GM12878 (cell line): ENCODE measurements around the gene PHC2. TPM values are rescaled to one million over a fixed set of nuclear protein-coding genes. Genes with fewer than 3 reads are reported as not detected.

ENCODE experiments used
- ATAC-seq: fragments of 200-7000 bp; cut with Tn5 transposase; 3 replicates; pipeline ENCODE4 v1.9.1; 2020; ENCODE audit warnings: mild to moderate bottlenecking, moderate library complexity
- BruUV-seq: library from RNA; stranded (reverse); fragments of 400-500 nt; replicated peaks from 2 replicates; lab custom pipeline; 2021; lab: Mats Ljungman, UMichigan
- CTCF ChIA-PET: fragments of 300-600 bp; sonication (Branson Sonifier 250); formaldehyde crosslinking; extraction: SDS; loops from one replicate; lab custom pipeline; 2021; ENCODE audit warnings: inconsistent platforms; lab: Yijun Ruan, JAX
- POLR2A ChIA-PET: fragments of 350-600 bp; formaldehyde crosslinking; extraction: SDS; loops from one replicate; lab custom pipeline; 2021; ENCODE audit warnings: inconsistent platforms; lab: Charles Lee
- RAD21 ChIA-PET: fragments of 300-600 bp; sonication (Branson Sonifier 250); formaldehyde crosslinking; loops from one replicate; lab custom pipeline; 2023; ENCODE audit warnings: antibody characterized with exemption; ENCODE audit not compliant: unreplicated experiment; lab: Charles Lee
- SMC1A ChIA-PET: fragments of 300-600 bp; sonication (Branson Sonifier 250); formaldehyde crosslinking; loops from one replicate; lab custom pipeline; 2023; ENCODE audit not compliant: unreplicated experiment, uncharacterized antibody; lab: Charles Lee
- DNase-seq: peaks from one replicate; pipeline ENCODE4 v3.0.0-alpha.2; 2011; ENCODE audit warnings: low read depth, low spot score
- FAIRE-seq: peaks from 3 replicates; lab custom pipeline; 2011; peaks lifted over from hg19 to GRCh38; lab: Jason Lieb, UNC
- H2AFZ ChIP-seq: 2 replicates; pipeline ENCODE4 v1.6.0; 2011; ENCODE audit warnings: low read depth, low read length, control low read depth; ENCODE audit not compliant: control insufficient read depth
- H3K27ac ChIP-seq: 2 replicates; pipeline ENCODE4 v1.5.1; 2011; ENCODE audit warnings: control low read depth; ENCODE audit not compliant: control insufficient read depth, insufficient read depth
- H3K27me3 ChIP-seq, 2 experiments: replicated peaks in 1 of 2; 2 replicates each; pipeline versions ENCODE4 v1.6.0 to v1.6.1; 2011; ENCODE audit warnings: low read length in 1 of 2; ENCODE audit not compliant: control insufficient read depth in 2 of 2, insufficient read depth in 2 of 2
- H3K36me3 ChIP-seq, 2 experiments: 2 replicates each; pipeline ENCODE4 v1.5.1; 2011; ENCODE audit warnings: low read length in 1 of 2; ENCODE audit not compliant: control insufficient read depth in 2 of 2, insufficient read depth in 2 of 2
- H3K4me1 ChIP-seq: 2 replicates; pipeline ENCODE4 v1.6.1; 2011; ENCODE audit warnings: mild to moderate bottlenecking, low read length, moderate library complexity, mixed read lengths; ENCODE audit not compliant: control insufficient read depth, insufficient read depth
- H3K4me2 ChIP-seq: 2 replicates; pipeline ENCODE4 v1.6.0; 2011; ENCODE audit warnings: control low read depth; ENCODE audit not compliant: control insufficient read depth, insufficient read depth
- H3K4me3 ChIP-seq: fragments of 200-600 bp; sonication (generic); 2 replicates; pipeline ENCODE4 v1.5.1; 2016
- H3K79me2 ChIP-seq: 2 replicates; pipeline ENCODE4 v1.6.0; 2011; ENCODE audit warnings: low read length; ENCODE audit not compliant: control insufficient read depth, insufficient read depth
- H3K9ac ChIP-seq: 2 replicates; pipeline ENCODE4 v1.8.0; 2011; ENCODE audit warnings: low read length, control low read depth, mixed read lengths; ENCODE audit not compliant: control insufficient read depth, insufficient read depth
- H3K9me3 ChIP-seq: replicated peaks from 3 replicates; pipeline ENCODE4 v1.5.1; 2011; ENCODE audit warnings: mild to moderate bottlenecking, low read length; ENCODE audit not compliant: control insufficient read depth, insufficient read depth
- H4K20me1 ChIP-seq: 2 replicates; pipeline ENCODE4 v1.6.0; 2011; ENCODE audit not compliant: control insufficient read depth, insufficient read depth
- ATF3 ChIP-seq: IDR thresholded peaks from 2 replicates; pipeline ENCODE4 v1.6.1; 2011; ENCODE audit warnings: low read depth, mild to moderate bottlenecking, low read length, moderate library complexity, borderline replicate concordance; ENCODE audit errors: extremely low read depth
- DPF2 ChIP-seq: fragments of 450-650 bp; IDR thresholded peaks from 2 replicates; pipeline ENCODE4 v1.6.1; 2017; ENCODE audit warnings: mild to moderate bottlenecking
- EED ChIP-seq: sonication (generic); IDR thresholded peaks from 2 replicates; pipeline ENCODE4 v1.6.1; 2016; ENCODE audit warnings: antibody characterized with exemption, low read depth
- ESRRA ChIP-seq: IDR thresholded peaks from 2 replicates; pipeline ENCODE4 v1.6.1; 2012; ENCODE audit warnings: mild to moderate bottlenecking, low read length, improper control_type of control experiment
- IKZF2 ChIP-seq, 2 experiments: fragments of 450-650 bp; IDR thresholded peaks; 2 replicates each; pipeline ENCODE4 v1.6.1; 2017; ENCODE audit warnings: mild to moderate bottlenecking in 2 of 2, moderate library complexity in 2 of 2
- SP1 ChIP-seq: IDR thresholded peaks from one replicate; pipeline ENCODE4 v1.6.1; 2011; ENCODE audit warnings: low read depth, low read length
- SUZ12 ChIP-seq: fragments of 200-600 bp; sonication (generic); IDR thresholded peaks from one replicate; pipeline ENCODE4 v1.6.1; 2018; ENCODE audit warnings: antibody characterized with exemption, mild to moderate bottlenecking; ENCODE audit not compliant: unreplicated experiment
- ZBED1 ChIP-seq: IDR thresholded peaks from 2 replicates; pipeline ENCODE4 v1.6.1; 2016; ENCODE audit warnings: borderline replicate concordance
- ZNF592 ChIP-seq: fragments of 450-650 bp; IDR thresholded peaks from 2 replicates; pipeline ENCODE4 v1.6.1; 2017; ENCODE audit warnings: mild to moderate bottlenecking, moderate library complexity
- WGBS: methylation state at CpG from one replicate; pipeline ENCODE4 v1.1.6; 2016; ENCODE audit warnings: low lambda C conversion rate; ENCODE audit not compliant: insufficient replicate concordance, insufficient coverage; ENCODE audit errors: missing lambda C conversion rate; 5-methylcytosine and 5-hydroxymethylcytosine counted together
- in situ Hi-C: fragments of 300-500 bp; cut with MboI; formaldehyde crosslinking; loops from 9 replicates; pipeline ENCODE4 v1.14.3; 2018; ENCODE audit warnings: mixed read lengths
- intact Hi-C: fragments of 100-400 bp; cut with micrococcal nuclease; formaldehyde crosslinking; loops from one replicate; pipeline ENCODE4 v1.14.2; 2022; ENCODE audit not compliant: unreplicated experiment
- polyA plus RNA-seq, 11 experiments: library from polyadenylated mRNA; depleted of rRNA in 4 of 11; unstranded in 6 of 11; stranded (reverse) in 5 of 11; fragments of >200 nt; fragmentation: Nextera tagmentation in 4 of 11; fragmentation: Illumina TruSeq in 1 of 11; extraction: Ambion mirVana in 4 of 11; extraction: Trizol in 1 of 11; gene quantifications; 1 replicate in 1 of 11; 2 replicates in 10 of 11; pipeline versions ENCODE4 v1.2.1 to v1.2.3, GENCODE V29; 2011 to 2016; ENCODE audit warnings: inconsistent platforms in 2 of 11, missing spikeins in 2 of 11, low read depth in 1 of 11
- total RNA-seq, 4 experiments: library from RNA; depleted of rRNA in 3 of 4; stranded (reverse); fragments of >200 nt in 3 of 4; fragmentation: Illumina TruSeq in 1 of 4; extraction: Trizol in 1 of 4; gene quantifications; 2 replicates each; pipeline versions ENCODE4 v1.2.1 to v1.2.3, GENCODE V29; 2013 to 2021

The PHC2 gene
- total and polyA plus RNA-seq, 10 of the 15 experiments (the other 5 are each of a cell fraction or from before 2014, with no cell fraction given), result 2.0 to 35.9 (median 16.4) TPM

DNA sequence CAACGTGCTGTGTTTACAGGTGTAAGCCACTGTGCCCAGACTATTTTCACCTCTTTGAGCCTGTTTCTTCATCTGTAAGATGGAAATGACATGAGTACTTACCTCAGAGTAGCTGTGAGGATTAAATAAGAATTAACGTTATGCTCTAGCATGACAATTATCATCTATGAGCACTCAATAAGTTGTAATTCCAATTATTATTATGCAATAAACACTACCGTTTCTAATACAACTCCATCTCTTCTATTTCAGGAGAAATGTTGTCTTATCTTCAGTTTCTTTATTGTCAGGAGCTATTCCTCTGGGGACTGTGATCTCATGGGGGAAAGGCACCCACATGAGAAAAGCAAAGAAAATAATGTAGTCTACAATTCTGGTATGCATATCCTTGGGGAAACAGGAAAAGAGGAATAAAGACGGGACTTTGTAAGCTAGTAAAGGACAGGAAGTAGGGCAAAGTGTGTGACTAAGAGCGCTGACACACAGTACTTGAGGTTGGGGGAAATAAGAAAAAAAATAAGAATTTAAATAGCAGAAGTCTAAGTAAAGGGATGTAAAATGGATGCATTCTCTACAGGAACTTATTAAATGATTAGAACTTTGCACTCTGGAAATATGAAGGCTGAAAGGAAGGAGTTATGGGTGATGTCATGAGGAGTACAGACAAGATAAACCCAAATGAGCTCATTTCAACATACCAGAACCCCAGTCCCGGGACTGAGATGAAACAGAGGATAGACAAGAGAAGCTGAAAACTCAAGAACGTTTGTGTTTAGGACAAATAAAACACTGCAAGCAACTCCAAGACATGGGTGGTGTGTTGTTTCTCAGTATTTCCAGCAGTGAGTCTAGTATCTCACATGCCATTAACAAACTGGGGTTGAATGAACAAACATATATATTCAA lies 9.8 kb downstream of the PHC2 start:
- no peak overlapping the region for H3K4me2 ChIP-seq
- no peak for TF ChIP-seq ATF3
- TF ChIP-seq IKZF2 (IDR thresholded peaks at IDR 0.05), result no peak
- peaks cover 7% of the 10 kb centered on the region for H3K4me1 ChIP-seq
- no peak for DNase-seq
- ChIA-PET CTCF (interaction anchor here (0.5 to 2.0 kb wide), 2 partner anchors 126 to 212 kb away, joined by 3 to 8 read pairs; no protein-coding TSS in a partner anchor), SMC1A (interaction anchor here (1.0 to 1.5 kb wide), 2 partner anchors 29 to 35 kb away, joined by 3 to 4 read pairs; no protein-coding TSS in a partner anchor), POLR2A (no interaction called here), RAD21 (no interaction called here)
- intact Hi-C loops, result no loop called here
- FAIRE-seq, result no peak
- in situ Hi-C loops, result no loop called here
- no peak for ATAC-seq
- H3K9ac ChIP-seq, result no peak overlapping the region
- 21% methylated on average over 7 of the region's 7 CpGs for WGBS
- H3K36me3 ChIP-seq, result no peaks in the 10 kb centered on the region
- no TSS peak for BruUV-seq
- 0 out of 4 replicates have a peak, but pooled peaks cover 0 to 1% of the 10 kb centered on the region in 2 experiments for H3K27me3 ChIP-seq
- H3K9me3 ChIP-seq, result peaks cover 1% of the 10 kb centered on the region
- no peak overlapping the region for H2AFZ ChIP-seq
- no peak overlapping the region for H3K27ac ChIP-seq
- no peaks in the 10 kb centered on the region for H3K79me2 ChIP-seq
- H3K4me3 ChIP-seq, result no peak overlapping the region
- H4K20me1 ChIP-seq, result no peaks in the 10 kb centered on the region

GRCh38 chr1:33418811-33419210 lies 12.1 kb downstream of the PHC2 start:
- intact Hi-C loops (no loop called here), in situ Hi-C loops (no loop called here)
- SMC1A ChIA-PET, result no interaction called here
- no peak overlapping the region for H3K9ac ChIP-seq
- WGBS, result 95% methylated on average over 1 of the region's 1 CpG
- H3K4me2 ChIP-seq, result no peak overlapping the region
- no peaks in the 10 kb centered on the region for H4K20me1 ChIP-seq
- H3K36me3 ChIP-seq, result no peaks in the 10 kb centered on the region
- ATAC-seq, result no peak
- no peaks in the 10 kb centered on the region for H3K79me2 ChIP-seq
- RAD21 ChIA-PET, result interaction anchor here (1.4 kb wide), 1 partner anchor 9 kb away, joined by 3 read pairs; no protein-coding TSS in a partner anchor
- CTCF ChIA-PET, result no interaction called here
- no TSS peak for BruUV-seq
- H3K4me3 ChIP-seq, result no peak overlapping the region
- peaks cover 6% of the 10 kb centered on the region; the same call in 2 of the 3 replicates for H3K9me3 ChIP-seq
- H3K27ac ChIP-seq, result no peak overlapping the region
- POLR2A ChIA-PET, result no interaction called here
- no peak for FAIRE-seq
- no peak overlapping the region for H2AFZ ChIP-seq
- no peaks in the 10 kb centered on the region for H3K4me1 ChIP-seq
- DNase-seq, result no peak
- 0 out of 4 replicates have a peak, but pooled peaks cover 0 to 1% of the 10 kb centered on the region in 2 experiments for H3K27me3 ChIP-seq
- no peak for TF ChIP-seq ESRRA
- no peak for TF ChIP-seq ZBED1
- TF ChIP-seq ZNF592, result no peak
- no peak for TF ChIP-seq EED
- TF ChIP-seq SUZ12, result no peak
- TF ChIP-seq SP1, result no peak
- no peak for TF ChIP-seq DPF2
